HG03439 (cell line): ENCODE results near the gene ADAMTS9.

Experiments used
- ATAC-seq: cut with Tn5 transposase; IDR thresholded peaks from one replicate; pipeline ENCODE4 v1.9.1; 2021; ENCODE audit warnings: mild to moderate bottlenecking, moderate library complexity; ENCODE audit not compliant: unreplicated experiment

Gene ADAMTS9

GRCh38 chr3:64685800-64686445, 1.9 kb downstream of the ADAMTS9 start:
- no peak for ATAC-seq

- no peak for ATAC-seq
Observed at GRCh38 chr3:64685331-64685799, 2.4 kb downstream of the ADAMTS9 start.

DNA sequence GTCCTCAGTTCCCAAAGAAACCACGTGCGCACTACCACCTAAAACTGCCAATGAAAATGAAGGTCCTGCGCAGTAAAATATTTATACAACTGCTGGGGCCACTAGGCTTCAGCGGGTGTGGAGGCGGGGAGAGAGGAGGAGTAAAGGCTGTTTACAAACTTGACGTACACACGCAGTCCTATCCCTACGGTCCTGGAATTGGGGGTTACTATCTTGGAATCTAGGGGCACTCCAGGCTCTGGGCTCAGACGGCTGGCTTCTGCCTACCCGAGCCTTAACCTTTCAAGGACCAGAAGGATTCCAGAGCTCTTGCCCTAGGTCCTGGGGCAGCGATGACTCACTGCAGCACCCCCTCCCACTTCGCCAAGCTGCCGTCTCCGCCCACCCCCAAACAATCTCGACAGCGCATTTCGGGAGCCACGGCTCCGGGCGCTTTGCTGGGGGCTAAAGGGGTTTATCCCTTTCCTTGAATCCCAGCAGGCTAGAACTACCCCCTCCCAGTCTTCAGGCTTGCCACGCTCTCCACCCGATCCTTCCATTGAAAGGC, 3.0 kb downstream of the ADAMTS9 start:
- no peak for ATAC-seq

- ATAC-seq, result no peak
Observed at GRCh38 chr3:64681827-64682226, 6.0 kb downstream of the ADAMTS9 start.

DNA sequence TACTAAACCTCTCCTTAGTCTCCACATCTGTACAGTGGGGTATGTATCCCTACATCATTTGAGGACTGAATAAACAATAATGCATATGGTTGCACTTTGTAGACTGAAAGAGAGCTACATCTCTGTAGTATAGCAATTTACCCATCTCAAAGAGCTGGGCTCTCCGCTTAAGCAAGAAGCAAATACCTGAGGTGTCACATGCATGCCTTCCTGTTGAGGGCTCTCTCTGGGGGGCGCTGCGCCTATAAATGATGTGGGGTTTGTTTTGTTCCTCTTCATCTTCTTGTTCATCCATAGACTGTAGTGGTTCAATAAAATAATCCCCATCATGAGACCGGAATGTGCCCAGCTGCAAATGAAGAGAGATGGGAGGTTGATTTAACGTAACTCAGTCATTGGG, 6.8 kb downstream of the ADAMTS9 start:
- ATAC-seq, result no peak

- ATAC-seq, result no peak
Observed at GRCh38 chr3:64680334-64680733, 7.5 kb downstream of the ADAMTS9 start.

DNA sequence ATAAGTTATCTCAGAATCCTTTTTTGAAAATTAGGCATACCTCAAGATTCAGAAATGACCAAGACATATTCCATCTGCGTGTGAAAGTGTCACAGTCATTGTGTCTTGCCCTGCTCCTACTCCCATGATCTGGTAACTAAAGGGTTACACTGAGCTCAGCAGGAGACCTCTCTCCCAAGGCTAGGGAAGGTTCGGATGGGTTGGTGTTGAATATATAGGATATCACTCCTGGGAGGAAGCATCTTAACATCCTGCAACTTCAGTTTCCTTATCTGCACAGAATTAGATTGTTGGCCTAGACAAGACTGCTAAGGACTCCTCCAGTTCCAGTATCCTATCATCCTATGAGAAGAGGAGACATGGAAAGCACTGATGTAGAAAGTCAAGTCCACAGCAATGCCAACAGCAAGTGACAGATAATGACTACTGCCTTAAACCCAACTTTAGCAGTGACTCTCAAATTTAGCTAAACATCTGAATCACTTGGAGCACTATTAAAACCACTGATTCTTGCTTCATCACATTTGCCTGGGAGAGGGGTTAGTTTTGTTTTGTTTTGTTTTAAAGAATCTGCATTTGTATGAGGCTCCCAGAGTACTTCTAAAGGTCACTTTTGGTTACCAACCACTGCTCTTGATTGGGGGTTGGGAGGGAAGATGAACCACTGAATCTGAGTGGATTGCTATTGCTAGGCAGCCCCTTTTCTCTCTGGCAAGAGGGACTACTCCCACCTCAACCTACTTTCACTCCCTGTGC, 9.7 kb downstream of the ADAMTS9 start:
- ATAC-seq, result no peak

GRCh38 chr3:64676831-64677230, 11.0 kb downstream of the ADAMTS9 start:
- ATAC-seq, result no peak

GRCh38 chr3:64675687-64676247, 12.0 kb downstream of the ADAMTS9 start:
- no peak for ATAC-seq

DNA sequence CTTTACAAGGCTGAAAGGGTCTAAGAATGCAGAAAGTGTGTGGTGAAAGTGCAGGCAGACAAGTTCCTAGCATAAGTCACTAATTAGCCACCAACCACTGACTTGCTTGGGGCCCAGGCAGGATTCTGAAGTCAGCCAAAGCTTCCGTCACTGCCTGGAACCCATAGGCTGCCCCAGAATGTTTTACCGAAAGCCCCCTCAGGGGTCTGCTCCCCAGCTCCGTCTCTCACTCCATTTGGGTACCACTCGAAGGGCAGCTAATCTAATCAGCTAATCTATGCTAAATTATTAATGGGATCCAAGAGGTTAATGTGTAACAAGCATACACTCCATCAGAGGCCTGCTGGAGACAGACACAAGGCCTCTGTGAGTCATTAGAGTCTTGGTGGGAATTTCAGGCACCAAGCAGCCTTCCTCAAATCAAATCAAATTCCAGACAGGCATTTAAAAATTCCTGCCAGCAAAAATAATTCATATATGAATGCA, 13.2 kb downstream of the ADAMTS9 start:
- no peak for ATAC-seq

- no peak for ATAC-seq
Observed at GRCh38 chr3:64673159-64673715, 14.6 kb downstream of the ADAMTS9 start.

GRCh38 chr3:64668582-64669510, 19.0 kb downstream of the ADAMTS9 start:
- no peak for ATAC-seq

DNA sequence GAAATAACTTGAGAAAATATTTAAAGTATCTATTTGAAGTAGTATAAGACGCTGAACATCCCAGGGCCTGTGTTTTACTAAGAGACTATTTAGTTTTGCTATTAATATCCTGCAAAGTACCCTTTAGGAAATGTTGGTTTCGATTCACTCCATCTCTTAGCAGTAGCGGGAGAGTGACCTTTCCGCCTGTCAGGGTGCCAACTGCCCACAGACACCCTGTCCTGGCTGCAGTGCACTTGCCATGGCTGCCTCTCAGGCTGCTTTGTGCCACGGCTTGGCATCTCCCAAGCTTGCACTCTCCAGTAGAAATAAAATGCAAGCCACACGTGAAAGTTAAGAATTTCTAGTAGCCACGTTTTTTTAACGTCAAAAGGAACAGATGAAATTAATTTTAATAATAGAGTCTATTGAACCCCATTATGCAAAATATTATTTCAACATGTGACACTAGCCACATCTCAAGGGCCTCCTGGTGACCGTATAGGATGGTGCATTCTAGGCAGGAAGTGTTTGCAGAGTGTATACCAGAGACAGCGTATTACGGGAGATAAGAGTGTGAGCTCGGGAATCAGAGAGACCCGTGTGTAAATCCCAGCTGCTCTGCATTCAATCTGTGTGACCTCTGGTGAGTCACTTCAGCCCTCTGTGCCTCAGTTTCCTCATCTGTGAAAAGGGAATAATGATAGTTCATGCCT, 19.8 kb downstream of the ADAMTS9 start:
- ATAC-seq, result no peak

GRCh38 chr3:64667138-64667537, 20.7 kb downstream of the ADAMTS9 start:
- no peak for ATAC-seq

DNA sequence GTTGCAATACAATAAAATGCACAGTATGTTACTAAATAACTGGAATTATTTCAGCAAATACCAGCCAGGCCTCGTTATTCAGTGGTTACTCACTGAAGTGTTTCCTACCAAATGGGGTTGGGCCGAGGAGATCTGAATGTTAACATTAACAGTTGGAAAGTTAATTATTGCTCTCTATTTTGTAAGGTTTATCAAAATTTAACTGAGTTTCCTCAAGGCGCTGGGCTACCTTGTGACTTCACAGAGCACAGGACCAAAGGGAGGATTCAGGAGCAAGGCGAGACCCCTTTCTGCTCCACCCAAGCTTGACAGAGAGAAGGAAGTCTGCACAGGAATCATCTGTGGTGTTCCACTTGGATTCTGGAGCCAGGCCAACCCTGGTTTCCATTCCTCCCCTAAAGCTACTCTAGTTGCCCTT, 21.6 kb downstream of the ADAMTS9 start:
- ATAC-seq, result no peak

GRCh38 chr3:64664397-64664796, 23.4 kb downstream of the ADAMTS9 start:
- no peak for ATAC-seq

DNA sequence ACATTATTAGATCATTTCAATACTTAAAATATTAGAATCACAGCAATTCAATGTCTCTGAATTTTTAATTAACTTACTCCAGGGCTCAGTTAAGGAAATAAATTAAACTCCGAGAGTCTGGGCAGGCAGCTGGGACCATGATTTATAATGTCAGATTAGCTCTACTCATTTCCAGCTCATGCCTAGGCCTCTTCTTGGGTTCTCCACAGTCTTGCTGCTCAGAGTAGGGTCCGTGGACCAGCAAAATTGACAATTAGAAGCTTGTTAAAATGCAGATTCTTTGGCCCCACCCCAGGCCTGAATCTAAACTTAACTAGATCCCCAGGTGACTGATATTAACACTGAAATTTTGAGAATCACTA, 28.2 kb downstream of the ADAMTS9 start:
- ATAC-seq, result no peak

GRCh38 chr3:64658001-64658400, 29.8 kb downstream of the ADAMTS9 start:
- no peak for ATAC-seq

- no peak for ATAC-seq
Observed at GRCh38 chr3:64656544-64656943, 31.3 kb downstream of the ADAMTS9 start.

DNA sequence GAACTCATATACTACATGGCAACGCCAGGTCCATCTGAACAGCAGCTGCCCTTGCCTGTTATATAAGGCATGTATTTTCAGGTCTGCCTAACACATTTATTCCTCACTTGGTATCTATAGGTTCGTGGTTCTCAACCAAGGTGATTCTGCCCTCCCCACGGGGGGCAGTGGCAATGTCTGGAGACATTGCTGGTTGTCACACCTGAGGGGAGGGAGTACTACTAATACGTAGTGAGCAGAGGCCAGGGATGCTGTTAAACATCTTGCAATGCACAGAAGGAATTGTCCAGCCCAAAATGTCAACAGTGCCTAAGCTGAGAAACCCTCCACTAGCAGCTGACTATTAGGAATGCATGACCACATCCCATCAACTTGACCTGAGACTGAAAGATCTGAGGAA, 32.6 kb downstream of the ADAMTS9 start:
- no peak for ATAC-seq
